Measurements from ENCODE around the gene HOXB13. TPM values are rescaled to one million over a fixed set of nuclear protein-coding genes. Genes with fewer than 3 reads are reported as not detected.

The HOXB13 gene
- total RNA-seq, 2 experiments from 2014 or later = not detected

GRCh38 chr17:48730240-48730550 lies 1.6 kb upstream of the HOXB13 start:
- CTCF ChIA-PET = interaction anchor here (1.3 kb wide), 1 partner anchor 51 kb away, joined by 3 read pairs; no protein-coding TSS in a partner anchor
- POLR2A ChIA-PET = no interaction called here

GRCh38 chr17:48729335-48730239 lies 1.0 kb upstream of the HOXB13 start:
- CTCF ChIA-PET = interaction anchor here (1.3 kb wide), 1 partner anchor 51 kb away, joined by 3 read pairs; no protein-coding TSS in a partner anchor
- POLR2A ChIA-PET = no interaction called here

- POLR2A ChIA-PET = interaction anchor here (0.6 kb wide), 1 partner anchor 180 kb away, joined by 3 read pairs; no protein-coding TSS in a partner anchor
Measured at GRCh38 chr17:48727415-48728175, 955 bp downstream of the HOXB13 start.

DNA sequence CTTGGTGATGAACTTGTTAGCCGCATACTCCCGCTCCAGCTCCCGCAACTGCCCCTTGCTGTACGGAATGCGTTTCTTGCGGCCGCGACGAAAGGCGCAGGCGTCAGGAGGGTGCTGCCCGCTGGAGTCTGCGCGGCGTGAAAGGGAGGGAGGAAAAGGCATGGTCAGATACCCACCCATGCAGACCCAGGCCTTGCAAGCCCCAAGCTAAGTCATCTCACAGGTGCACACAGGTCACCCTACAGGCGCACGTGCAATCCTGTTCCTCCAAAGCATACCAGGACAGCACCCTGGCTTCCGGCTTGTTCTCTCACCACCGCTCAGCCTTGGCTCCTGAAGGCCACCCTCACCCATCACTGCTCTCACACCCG lies 1.6 kb downstream of the HOXB13 start:
- ChIA-PET CTCF (interaction anchor here (1.0 kb wide), 1 partner anchor 152 kb away, joined by 3 read pairs; no protein-coding TSS in a partner anchor), POLR2A (interaction anchor here (0.6 kb wide), 1 partner anchor 181 kb away, joined by 3 read pairs; no protein-coding TSS in a partner anchor)

More at GRCh38 chr17:48727415-48728175, 955 bp downstream of the HOXB13 start:
- CTCF ChIA-PET = interaction anchor here (1.2 kb wide), 1 partner anchor 152 kb away, joined by 3 read pairs; no protein-coding TSS in a partner anchor

DNA sequence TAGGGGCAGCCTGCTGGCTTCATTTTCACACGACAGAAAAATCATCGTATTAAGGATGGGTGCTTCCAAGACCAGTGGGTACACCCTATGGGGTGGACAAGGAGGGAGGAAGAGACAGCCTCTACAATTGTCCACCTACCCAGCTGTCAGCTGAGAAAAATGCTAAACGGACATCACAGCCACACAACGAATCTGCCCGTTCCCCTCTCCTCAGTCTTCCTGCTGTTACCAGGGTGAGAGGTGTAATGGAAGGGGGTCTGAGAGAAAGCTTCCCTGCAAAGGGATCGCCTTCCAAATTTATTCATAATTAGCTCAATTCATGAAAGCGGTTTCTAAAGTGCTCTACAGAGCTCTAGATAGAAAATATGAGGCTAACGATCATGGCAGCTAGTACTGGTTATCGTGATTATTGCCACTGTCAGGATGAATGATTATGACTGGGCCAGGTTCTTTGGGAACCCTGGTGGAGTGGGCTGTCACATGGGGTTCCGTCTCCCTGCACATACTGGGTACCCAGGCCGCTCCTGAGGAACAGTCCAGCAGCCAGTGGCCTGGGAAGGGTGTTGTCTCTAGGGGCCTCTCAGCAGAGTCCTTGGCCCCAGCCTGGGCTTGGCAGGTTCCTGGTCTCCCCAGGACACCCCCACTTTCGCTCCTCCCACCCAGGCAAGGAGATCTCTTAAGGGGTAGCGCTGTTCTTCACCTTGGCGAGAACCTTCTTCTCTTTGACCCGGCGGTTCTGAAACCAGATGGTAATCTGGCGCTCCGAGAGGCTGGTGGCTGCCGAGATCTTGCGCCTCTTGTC lies 2.2 kb downstream of the HOXB13 start:
- POLR2A ChIA-PET = no interaction called here
- CTCF ChIA-PET = interaction anchor here (1.0 kb wide), 1 partner anchor 152 kb away, joined by 3 read pairs; no protein-coding TSS in a partner anchor

DNA sequence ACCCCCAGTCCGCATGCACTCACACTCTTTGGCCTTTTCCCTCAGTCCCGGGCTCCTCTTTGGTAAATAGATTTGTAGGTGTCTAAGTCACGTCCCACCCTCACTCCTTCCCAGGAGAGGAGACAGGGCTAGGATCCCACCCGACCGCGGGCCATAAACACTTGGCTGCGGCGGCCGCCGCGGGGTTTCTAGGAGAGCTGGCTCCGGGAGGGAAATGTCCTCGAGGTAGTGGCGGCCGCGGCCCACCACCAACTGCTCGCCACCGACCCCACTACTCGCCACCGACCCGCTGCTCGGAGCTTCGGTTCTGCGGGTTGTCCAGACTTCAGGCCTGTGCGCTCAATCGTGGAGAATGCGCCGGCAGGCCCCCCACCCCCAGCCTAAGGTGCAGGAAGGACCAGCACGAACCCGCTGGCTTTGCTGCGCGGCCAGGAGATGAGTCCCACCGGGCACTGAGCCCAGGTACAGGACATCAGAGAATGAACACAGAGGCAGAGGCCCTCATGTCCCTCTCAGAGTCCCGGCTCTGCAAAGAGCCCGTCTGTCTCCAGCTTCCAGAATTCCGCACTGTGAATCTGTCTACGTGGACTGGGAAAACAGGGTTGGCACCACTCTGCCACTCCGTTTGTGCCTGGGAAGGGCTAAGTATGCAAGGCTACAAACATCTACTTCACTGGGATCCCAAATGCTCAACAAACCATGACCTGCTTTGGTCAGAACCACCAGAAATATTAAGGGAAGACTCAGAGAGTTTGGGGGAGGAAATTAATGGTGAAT lies 3.1 kb downstream of the HOXB13 start:
- POLR2A ChIA-PET = no interaction called here
- CTCF ChIA-PET = interaction anchor here (0.6 to 3.6 kb wide), 8 partner anchors 21 to 592 kb away, joined by 3 to 28 read pairs (median 6); no protein-coding TSS in a partner anchor

GRCh38 chr17:48725004-48725287 lies 3.6 kb downstream of the HOXB13 start:
- CTCF ChIA-PET = interaction anchor here (0.6 to 3.6 kb wide), 11 partner anchors 21 to 1476 kb away, joined by 3 to 28 read pairs (median 4); no protein-coding TSS in a partner anchor
- POLR2A ChIA-PET = no interaction called here

DNA sequence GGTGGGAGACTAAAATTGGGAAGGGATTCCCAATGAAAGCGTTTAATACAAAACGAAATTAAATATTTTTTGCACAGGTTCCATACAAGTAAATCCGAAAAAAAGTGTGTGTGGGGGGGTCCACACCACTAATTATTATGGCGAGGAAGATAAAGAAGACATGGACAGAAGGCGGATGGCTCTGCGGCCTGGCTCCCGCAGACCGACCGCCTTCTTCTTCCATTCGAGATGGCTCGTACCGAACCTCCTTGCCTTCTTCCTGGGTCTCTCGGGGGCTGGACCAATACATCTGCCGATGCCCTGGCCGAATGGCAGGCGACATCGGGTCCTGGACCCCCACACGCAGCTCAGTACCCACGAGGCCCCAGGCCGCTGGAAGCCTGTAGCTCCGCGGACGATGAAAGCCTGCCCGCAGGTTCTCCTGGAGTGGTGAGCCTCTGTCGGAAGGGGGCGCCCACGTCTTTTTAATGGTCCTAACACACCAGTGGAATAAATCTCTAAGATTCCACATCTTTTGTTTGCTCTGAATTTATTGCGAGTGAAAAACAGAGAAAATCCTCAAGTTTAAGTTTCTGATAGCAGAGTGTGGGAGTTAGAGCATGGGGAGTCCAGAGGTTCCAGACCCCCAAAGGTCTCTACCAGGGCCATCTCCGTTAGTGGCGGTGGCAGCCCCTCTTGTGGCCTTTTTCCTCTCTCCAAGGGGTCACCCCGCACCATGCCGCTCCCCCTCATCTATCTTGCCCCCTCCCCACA lies 4.1 kb downstream of the HOXB13 start:
- ChIA-PET CTCF (interaction anchor here (0.6 to 3.6 kb wide), 19 partner anchors 11 to 1476 kb away, joined by 3 to 28 read pairs (median 3); no protein-coding TSS in a partner anchor), POLR2A (no interaction called here)

DNA sequence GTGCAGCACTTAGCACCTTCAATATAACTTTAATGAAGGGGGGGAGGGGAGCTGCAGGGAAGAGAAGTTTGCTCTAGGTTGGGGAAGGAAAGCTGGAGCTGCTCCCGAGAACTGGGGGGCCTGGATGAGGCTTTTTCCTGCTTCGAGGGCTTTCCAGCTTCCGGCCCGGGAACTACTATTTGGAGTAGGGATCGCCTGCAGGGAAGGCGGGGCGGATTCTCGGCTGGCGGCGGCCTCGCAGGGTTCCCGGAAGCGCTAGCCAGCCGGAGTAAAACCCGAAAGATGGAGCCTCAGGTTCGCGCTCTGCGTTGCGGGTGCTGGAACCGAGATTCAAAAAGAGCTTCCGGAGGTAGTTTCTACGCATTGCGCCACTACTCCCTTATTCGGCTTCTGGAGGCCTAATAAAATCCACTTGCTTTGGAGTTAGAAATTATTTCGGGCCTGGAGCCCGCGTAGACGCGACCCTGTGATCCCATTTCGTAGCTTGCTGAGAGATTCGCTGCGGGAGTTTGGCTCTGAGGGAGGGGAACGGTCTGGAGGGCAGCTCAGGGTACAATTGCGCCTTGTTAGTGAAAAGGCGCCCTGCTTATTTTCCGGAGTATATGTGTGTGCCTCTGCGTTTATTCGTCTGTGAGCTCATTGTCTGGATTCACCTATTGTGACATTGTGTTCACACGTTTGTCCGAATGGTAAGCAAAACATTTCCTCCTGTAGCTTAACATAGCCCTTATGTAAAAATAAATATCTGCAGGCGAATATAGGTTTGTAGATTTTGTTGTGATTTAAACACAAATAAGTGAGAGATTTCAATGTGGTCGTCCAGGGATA lies 4.9 kb downstream of the HOXB13 start:
- ChIA-PET POLR2A (no interaction called here), CTCF (interaction anchor here (0.6 to 3.6 kb wide), 17 partner anchors 10 to 227 kb away, joined by 3 to 28 read pairs (median 4); no protein-coding TSS in a partner anchor)

GRCh38 chr17:48722915-48723422 lies 5.6 kb downstream of the HOXB13 start, which contains the start of gene PRAC2:
TSS of gene PRAC2 (plus strand) at chr17:48723185. CDS start at chr17:48724411, 1,226 bp downstream.
- POLR2A ChIA-PET = no interaction called here
- CTCF ChIA-PET = interaction anchor here (0.9 to 3.6 kb wide), 9 partner anchors 10 to 161 kb away, joined by 3 to 28 read pairs (median 4); no protein-coding TSS in a partner anchor

DNA sequence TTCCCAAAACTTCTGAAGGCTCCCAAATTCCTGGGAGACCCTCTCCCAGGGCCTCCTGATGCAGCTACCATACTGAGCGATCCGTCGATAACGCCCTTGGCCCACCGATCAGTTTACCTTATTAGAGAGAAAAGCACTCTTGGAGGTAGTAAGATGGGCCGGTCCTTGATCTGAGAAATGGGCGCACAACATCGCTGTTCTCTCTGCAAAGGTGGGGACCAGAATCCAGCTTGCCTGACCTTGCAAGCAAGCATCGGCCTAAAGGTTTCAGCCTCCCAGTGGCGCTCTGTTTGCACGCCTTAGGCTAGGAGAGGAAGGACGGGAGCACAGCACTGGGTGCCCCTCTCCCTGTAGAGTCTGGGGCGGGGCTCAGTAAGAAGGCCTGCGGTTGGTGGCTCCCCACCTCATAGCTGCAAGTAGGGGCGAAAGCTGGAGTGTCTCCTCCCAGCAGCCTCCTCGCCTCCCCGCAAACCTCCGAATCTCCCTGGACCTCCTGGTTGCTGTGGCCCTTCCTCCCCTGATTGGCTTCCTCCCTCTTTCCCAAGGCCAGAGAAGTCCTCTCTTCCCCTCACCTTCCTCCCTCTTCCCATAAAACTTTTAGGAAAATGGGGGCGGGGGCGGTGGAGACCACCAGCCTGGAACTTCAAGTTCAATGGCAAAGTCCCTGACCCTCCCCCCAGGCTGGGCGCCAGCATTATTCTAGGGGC lies 6.2 kb downstream of the HOXB13 start, which contains the start of gene PRAC1:
PRAC1 (minus strand) TSS at position 318 of the 707 bp plus-strand sequence; CDS start at position 192, 126 bp downstream.
- CTCF ChIA-PET = interaction anchor here (0.6 to 3.6 kb wide), 4 partner anchors 44 to 156 kb away, joined by 3 to 28 read pairs (median 10); no protein-coding TSS in a partner anchor
- POLR2A ChIA-PET = no interaction called here

- ChIA-PET POLR2A (no interaction called here), CTCF (interaction anchor here (1.2 kb wide), 1 partner anchor 28 kb away, joined by 3 read pairs; no protein-coding TSS in a partner anchor)
Measured at GRCh38 chr17:48721009-48721402, 7.5 kb downstream of the HOXB13 start.

- CTCF ChIA-PET = interaction anchor here (1.0 to 1.6 kb wide), 4 partner anchors 28 to 159 kb away, joined by 3 to 7 read pairs (median 4); no protein-coding TSS in a partner anchor
- POLR2A ChIA-PET = no interaction called here
Measured at GRCh38 chr17:48720266-48721008, 8.1 kb downstream of the HOXB13 start.

DNA sequence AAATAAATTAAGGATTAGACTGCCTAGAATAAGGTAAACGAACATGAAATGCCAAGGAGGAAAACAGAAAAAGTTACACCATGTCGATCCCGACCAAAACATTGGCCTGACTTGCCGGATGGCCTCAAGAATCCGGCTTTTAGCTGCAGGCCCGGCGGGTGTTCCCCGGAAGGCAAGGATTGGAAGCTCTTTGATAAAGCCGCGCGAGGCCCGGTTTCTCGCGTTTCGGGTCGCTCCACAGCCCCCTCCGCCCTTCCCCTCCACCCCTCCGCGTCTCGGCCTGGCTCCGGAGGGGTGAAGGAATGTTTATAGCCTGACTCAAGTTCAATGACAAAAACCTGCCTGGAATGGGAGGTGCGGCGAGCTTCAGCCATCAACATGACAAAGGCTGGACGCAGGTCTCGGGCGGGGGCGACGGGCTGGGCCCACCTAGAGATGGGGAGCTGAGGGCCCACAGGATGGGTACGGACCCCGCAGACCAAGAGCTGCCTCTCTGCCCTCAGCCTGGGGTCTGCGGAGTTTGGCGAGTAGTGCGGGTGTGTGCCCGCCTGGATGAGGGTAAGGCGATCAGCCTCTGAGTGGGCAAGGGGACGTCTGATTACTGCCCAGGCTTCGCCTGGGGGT lies 8.8 kb downstream of the HOXB13 start:
- ChIA-PET CTCF (interaction anchor here (1.0 to 1.6 kb wide), 3 partner anchors 41 to 159 kb away, joined by 3 to 7 read pairs (median 5); no protein-coding TSS in a partner anchor), POLR2A (no interaction called here)

All from activated CD8-positive, alpha-beta memory T cell treated with anti-CD3 and anti-CD28 coated beads for 36 hours (primary cell).